Gastroesophageal sphincter (tissue), 3 donors: ENCODE results near the gene B4GALT1.
"Not testable (repeated sequence)": the region's sequence is repeated elsewhere in the genome, so short reads cannot be mapped to it uniquely, and the experiment has no call there.

Experiments
- CTCF ChIP-seq, 4 experiments: fragments of 200-600 bp in 2 of 4; fragments of 450-650 bp in 2 of 4; sonication (generic) in 1 of 4; IDR thresholded peaks; one replicate each; pipeline ENCODE4 v1.5.1; 2017 to 2019; ENCODE audit warnings: antibody characterized with exemption in 4 of 4, mild to moderate bottlenecking in 2 of 4, moderate library complexity in 2 of 4
- POLR2A ChIP-seq, 2 donors: fragments of 450-650 bp; IDR thresholded peaks; one replicate each; pipeline ENCODE4 v1.6.1; 2017; ENCODE audit warnings: antibody characterized with exemption in 2 of 2, mild to moderate bottlenecking in 2 of 2, moderate library complexity in 1 of 2
- POLR2AphosphoS5 ChIP-seq: sonication (generic); formaldehyde crosslinking; IDR thresholded peaks from one replicate; pipeline ENCODE4 v1.6.1; 2017; ENCODE audit warnings: antibody characterized with exemption

- not testable (repeated sequence) for TF ChIP-seq POLR2AphosphoS5; CTCF (IDR thresholded peaks at IDR 0.05); POLR2A (IDR thresholded peaks at IDR 0.05)
These were observed 81.5 kb downstream of the B4GALT1 start for GRCh38 chr9:33085672-33086071.
